HCT116 (cell line): Measurements from ENCODE around the gene BRIP1. TPM values are rescaled to one million over a fixed set of nuclear protein-coding genes. Genes with fewer than 3 reads are reported as not detected.

ENCODE experiments used
- ATAC-seq: fragments of 200-7000 bp; cut with Tn5 transposase; 2 replicates; pipeline ENCODE4 v1.9.1; 2020; ENCODE audit warnings: mild to moderate bottlenecking, moderate library complexity
- BruUV-seq: library from RNA; stranded (reverse); fragments of 400-500 nt; replicated peaks from 2 replicates; lab custom pipeline; 2021; lab: Mats Ljungman, UMichigan
- CTCF ChIA-PET: fragments of 300-600 bp; sonication (Branson Sonifier 250); formaldehyde crosslinking; loops from one replicate; lab custom pipeline; 2021; ENCODE audit warnings: antibody characterized with exemption; lab: Charles Lee
- POLR2A ChIA-PET: fragments of 300-600, 350-600 bp; sonication (Branson Sonifier 250); formaldehyde crosslinking; loops from one replicate; lab custom pipeline; 2021; ENCODE audit warnings: antibody characterized with exemption; lab: Charles Lee
- RAD21 ChIA-PET, 2 experiments: fragments of 300-600 bp; sonication (Branson Sonifier 250); formaldehyde crosslinking; loops; one replicate each; lab custom pipeline; 2023; ENCODE audit warnings: low total read pairs in 2 of 2; ENCODE audit not compliant: uncharacterized antibody in 2 of 2, unreplicated experiment in 2 of 2, low non-redundant PET in 1 of 2; lab: Charles Lee
- DNase-seq: peaks from one replicate; pipeline ENCODE4 v3.0.0-alpha.2; 2010; ENCODE audit warnings: low read depth, low spot score
- H2AFZ ChIP-seq: fragments of 200-600 bp; shearing (Covaris generic), sonication (generic); 2 replicates; pipeline ENCODE4 v1.6.1; 2017; ENCODE audit warnings: low read depth, mixed run types, mixed read lengths, antibody characterized with exemption, low read length; ENCODE audit not compliant: poor library complexity, severe bottlenecking
- H3K27ac ChIP-seq: 2 replicates; pipeline ENCODE4 v1.5.1; 2012; ENCODE audit warnings: low read depth, low read length
- H3K27me3 ChIP-seq: fragments of 200-600 bp; sonication (generic); 2 replicates; pipeline ENCODE4 v1.6.1; 2016; ENCODE audit warnings: mixed run types, low read length, mixed read lengths; ENCODE audit not compliant: insufficient read depth
- H3K36me3 ChIP-seq, 2 experiments: fragments of 200-500 bp in 1 of 2; fragments of 200-600 bp in 1 of 2; sonication (Bioruptor generic) in 1 of 2; sonication (generic) in 1 of 2; 2 replicates each; pipeline versions ENCODE4 v1.5.1 to v1.6.1; 2014 to 2016; ENCODE audit warnings: low read length in 2 of 2, inconsistent platforms in 1 of 2, mixed read lengths in 1 of 2, mixed run types in 1 of 2; ENCODE audit not compliant: insufficient read depth in 2 of 2, control insufficient read depth in 1 of 2
- H3K4me1 ChIP-seq, 2 experiments: fragments of 200-600 bp in 1 of 2; sonication (generic) in 1 of 2; 2 replicates each; pipeline versions ENCODE4 v1.5.1 to v1.6.1; 2012 to 2017; ENCODE audit warnings: low read length in 2 of 2, inconsistent platforms in 1 of 2, mild to moderate bottlenecking in 1 of 2, mixed read lengths in 1 of 2, mixed run types in 1 of 2, moderate library complexity in 1 of 2; ENCODE audit not compliant: insufficient read depth in 2 of 2, control insufficient read depth in 1 of 2
- H3K4me2 ChIP-seq: fragments of 200-600 bp; sonication (generic); 2 replicates; pipeline ENCODE4 v1.6.1; 2017; ENCODE audit warnings: mixed run types, low read length, mixed read lengths
- H3K4me3 ChIP-seq, 2 experiments: fragments of 200-600 bp in 1 of 2; sonication (generic) in 1 of 2; replicated peaks in 1 of 2; 2 replicates each; pipeline ENCODE4 v1.5.1; 2011 to 2016; ENCODE audit warnings: low read length in 2 of 2, control low read depth in 1 of 2, low read depth in 1 of 2, mild to moderate bottlenecking in 1 of 2, mixed read lengths in 1 of 2, mixed run types in 1 of 2
- H3K79me2 ChIP-seq: fragments of 200-600 bp; sonication (generic); 2 replicates; pipeline ENCODE4 v1.6.1; 2017; ENCODE audit warnings: mild to moderate bottlenecking, mixed run types, low read length, moderate library complexity, mixed read lengths; ENCODE audit not compliant: insufficient read depth
- H3K9ac ChIP-seq: fragments of 200-600 bp; sonication (generic); 2 replicates; pipeline ENCODE4 v1.6.1; 2016; ENCODE audit warnings: low read length, mixed read lengths
- H3K9me2 ChIP-seq: fragments of 200-600 bp; sonication (generic), shearing (Covaris generic); 2 replicates; pipeline ENCODE4 v1.6.1; 2017; ENCODE audit warnings: mixed run types, mild to moderate bottlenecking, moderate library complexity; ENCODE audit not compliant: insufficient read depth
- H3K9me3 ChIP-seq, 2 experiments: fragments of 200-500 bp in 1 of 2; fragments of 200-600 bp in 1 of 2; sonication (Bioruptor generic) in 1 of 2; sonication (generic) in 1 of 2; 2 replicates each; pipeline ENCODE4 v1.6.1; 2014 to 2017; ENCODE audit warnings: low read length in 2 of 2, mixed read lengths in 2 of 2, inconsistent platforms in 1 of 2, low read depth in 1 of 2, mild to moderate bottlenecking in 1 of 2, mixed run types in 1 of 2, moderate library complexity in 1 of 2; ENCODE audit not compliant: control insufficient read depth in 1 of 2, insufficient read depth in 1 of 2
- H4K20me1 ChIP-seq: fragments of 200-600 bp; sonication (generic), shearing (Covaris generic); 2 replicates; pipeline ENCODE4 v1.6.1; 2017; ENCODE audit warnings: mixed run types, mild to moderate bottlenecking, moderate library complexity; ENCODE audit not compliant: insufficient read depth
- ATF3 ChIP-seq: IDR thresholded peaks from 2 replicates; pipeline ENCODE4 v1.6.1; 2012
- CEBPB ChIP-seq: IDR thresholded peaks from 2 replicates; pipeline ENCODE4 v1.6.1; 2012; ENCODE audit warnings: low read depth
- EGR1 ChIP-seq: IDR thresholded peaks from 2 replicates; pipeline ENCODE4 v1.6.1; 2012; ENCODE audit warnings: low read depth
- ELF1 ChIP-seq: IDR thresholded peaks from 2 replicates; pipeline ENCODE4 v1.6.1; 2012; ENCODE audit warnings: low read depth, borderline replicate concordance
- EZH2 ChIP-seq: fragments of 200-600 bp; sonication (generic); IDR thresholded peaks from 2 replicates; pipeline ENCODE4 v1.6.1; 2017; ENCODE audit warnings: antibody characterized with exemption, mixed run types
- EZH2phosphoT487 ChIP-seq: fragments of 200-600 bp; IDR thresholded peaks from 2 replicates; pipeline ENCODE4 v1.6.1; 2018; ENCODE audit warnings: antibody characterized with exemption, borderline replicate concordance
- JUND ChIP-seq: IDR thresholded peaks from 2 replicates; pipeline ENCODE4 v1.6.1; 2012
- POLR2AphosphoS5 ChIP-seq: IDR thresholded peaks from 2 replicates; pipeline ENCODE4 v1.6.1; 2011; ENCODE audit warnings: mild to moderate bottlenecking, low read depth, low read length, moderate library complexity
- SIN3A ChIP-seq: IDR thresholded peaks from 2 replicates; pipeline ENCODE4 v1.6.1; 2012; ENCODE audit warnings: low read depth
- YY1 ChIP-seq: IDR thresholded peaks from 2 replicates; pipeline ENCODE4 v1.6.1; 2011; ENCODE audit warnings: low read length, low read depth, moderate library complexity, mild to moderate bottlenecking; ENCODE audit not compliant: insufficient replicate concordance; ENCODE audit errors: extremely low read depth
- ZNF274 ChIP-seq: fragments of 200-500 bp; sonication (Bioruptor generic); IDR thresholded peaks from 2 replicates; pipeline ENCODE4 v1.6.1; 2014; ENCODE audit warnings: mild to moderate bottlenecking, low read depth, low read length, inconsistent platforms
- intact Hi-C: fragments of 100-400 bp; cut with micrococcal nuclease; formaldehyde crosslinking; loops from 2 replicates; pipeline ENCODE4 v1.10.0; 2022
- total RNA-seq: library from RNA; stranded (reverse); gene quantifications from one replicate; pipeline ENCODE4 v1.2.1, GENCODE V29; 2021; ENCODE audit not compliant: unreplicated experiment
- TF ChIP-seq, protein P1 (sequence below): IDR thresholded peaks from 2 replicates; pipeline ENCODE4 v1.6.1; 2011; ENCODE audit warnings: mild to moderate bottlenecking, low read length, moderate library complexity; ENCODE audit not compliant: insufficient replicate concordance; ENCODE audit errors: extremely low read depth

BRIP1 gene
- total RNA-seq, 1 experiment from 2014 or later = 22.2 TPM

DNA sequence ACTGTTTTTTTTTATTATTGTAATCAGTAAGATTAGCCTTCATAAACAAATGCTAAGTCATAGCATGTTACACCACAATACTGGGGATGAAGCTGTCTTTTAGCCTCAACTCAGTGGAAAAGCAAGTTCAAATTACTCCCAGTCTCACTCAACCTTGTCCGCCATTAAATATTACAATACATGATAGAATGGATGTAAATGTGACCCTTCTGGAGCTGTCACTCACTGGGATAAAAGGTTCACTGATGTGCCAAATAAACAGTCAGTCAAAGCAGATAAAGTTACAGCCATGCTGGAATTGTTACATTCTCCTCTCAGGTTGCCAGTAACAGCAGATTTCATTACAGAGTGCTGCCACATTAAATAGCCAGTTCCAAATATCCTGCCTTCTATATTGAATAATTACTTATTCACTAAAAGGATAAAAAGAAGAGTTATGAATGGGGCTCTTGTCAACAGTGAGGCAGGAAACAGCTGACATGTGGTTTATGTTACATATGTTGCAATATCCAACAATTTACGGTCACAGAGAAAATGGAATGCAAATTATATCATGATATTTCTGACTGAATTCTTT lies 53.4 kb downstream of the BRIP1 start (continued):
- no peak for TF ChIP-seq EZH2phosphoT487
- TF ChIP-seq ELF1 = no peak
- no peak for TF ChIP-seq POLR2AphosphoS5
- no peak for TF ChIP-seq EGR1
- TF ChIP-seq, protein P1, sequence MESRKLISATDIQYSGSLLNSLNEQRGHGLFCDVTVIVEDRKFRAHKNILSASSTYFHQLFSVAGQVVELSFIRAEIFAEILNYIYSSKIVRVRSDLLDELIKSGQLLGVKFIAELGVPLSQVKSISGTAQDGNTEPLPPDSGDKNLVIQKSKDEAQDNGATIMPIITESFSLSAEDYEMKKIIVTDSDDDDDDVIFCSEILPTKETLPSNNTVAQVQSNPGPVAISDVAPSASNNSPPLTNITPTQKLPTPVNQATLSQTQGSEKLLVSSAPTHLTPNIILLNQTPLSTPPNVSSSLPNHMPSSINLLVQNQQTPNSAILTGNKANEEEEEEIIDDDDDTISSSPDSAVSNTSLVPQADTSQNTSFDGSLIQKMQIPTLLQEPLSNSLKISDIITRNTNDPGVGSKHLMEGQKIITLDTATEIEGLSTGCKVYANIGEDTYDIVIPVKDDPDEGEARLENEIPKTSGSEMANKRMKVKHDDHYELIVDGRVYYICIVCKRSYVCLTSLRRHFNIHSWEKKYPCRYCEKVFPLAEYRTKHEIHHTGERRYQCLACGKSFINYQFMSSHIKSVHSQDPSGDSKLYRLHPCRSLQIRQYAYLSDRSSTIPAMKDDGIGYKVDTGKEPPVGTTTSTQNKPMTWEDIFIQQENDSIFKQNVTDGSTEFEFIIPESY = no peak

GRCh38 chr17:61808442-61808841 lies 54.9 kb downstream of the BRIP1 start:
- POLR2A ChIA-PET = no interaction called here
- BruUV-seq = no TSS peak
- no peak overlapping the region for H2AFZ ChIP-seq
- no peak for DNase-seq
- H3K79me2 ChIP-seq = no peaks in the 10 kb centered on the region
- H3K27ac ChIP-seq = no peak overlapping the region
- H4K20me1 ChIP-seq = no peaks in the 10 kb centered on the region
- no peaks in the 10 kb centered on the region for H3K9me3 ChIP-seq
- peaks cover 0 to 9% of the 10 kb centered on the region in 2 experiments; a peak in 2 of 4 replicates for H3K36me3 ChIP-seq
- H3K9ac ChIP-seq = no peak overlapping the region
- TF ChIP-seq YY1 = no peak
- no peak for TF ChIP-seq ZNF274
- no peak for TF ChIP-seq SIN3A
- TF ChIP-seq JUND = no peak
- no peak for TF ChIP-seq EZH2phosphoT487
- TF ChIP-seq ATF3 = no peak
- no peak for TF ChIP-seq EZH2
- TF ChIP-seq CEBPB = no peak
- no peak for TF ChIP-seq POLR2AphosphoS5
- TF ChIP-seq ELF1 = no peak
- no peak for TF ChIP-seq EGR1
- TF ChIP-seq, protein P1 = no peak
- TF ChIP-seq, all 23 proteins: peak for 0
- Histone ChIP-seq H3K4me1 (peaks cover 11 to 24% of the 10 kb centered on the region in 2 experiments), H3K9me2 (no peaks in the 10 kb centered on the region), H3K4me2 (no peak overlapping the region), H3K27me3 (no peaks in the 10 kb centered on the region), H3K4me3 (no peak overlapping the region)
- no peak for ATAC-seq
- intact Hi-C loops = no loop called here
- CTCF ChIA-PET = no interaction called here
- RAD21 ChIA-PET = no interaction called here
